ENCODE results near the gene ZNF808. TPM values are rescaled to one million over a fixed set of nuclear protein-coding genes. Genes with fewer than 3 reads are reported as not detected.
A peak's percentile ranks its signal among the peaks of the same experiment; 100 is the strongest.
"Not testable (repeated sequence)": the region's sequence is repeated elsewhere in the genome, so short reads cannot be mapped to it uniquely, and the experiment has no call there.

ZNF808 gene
- total and polyA plus RNA-seq, 2 donors from 2014 or later = 3.4 to 35.8 TPM

DNA sequence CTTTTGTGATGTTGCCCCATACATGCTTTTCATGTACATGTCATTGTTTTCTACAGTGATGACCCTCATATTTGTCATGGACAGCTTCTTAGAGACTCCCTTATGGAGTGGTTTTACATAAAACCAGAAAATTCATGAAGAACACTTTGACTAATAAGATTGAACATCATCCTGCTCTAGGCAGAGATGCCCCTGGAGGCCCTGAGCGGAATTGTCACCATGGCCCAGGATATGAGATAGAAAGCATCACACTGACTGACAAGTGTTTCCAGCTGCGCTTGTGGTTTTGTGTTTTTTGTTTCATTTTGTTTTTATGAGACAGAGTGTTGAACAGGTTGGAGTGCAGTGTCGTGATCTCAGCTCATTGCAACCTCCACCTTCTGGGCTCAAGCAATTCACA, 64.8 kb downstream of the ZNF808 start:
- Histone ChIP-seq H3K27me3 (ENCODE audit: control insufficient read depth, insufficient read depth, low read length) (no peaks in the 10 kb centered on the region), H3K4me1 (ENCODE audit: control insufficient read depth in 2 of 3, insufficient read depth in 2 of 3, low read depth in 1 of 3, low read length in 3 of 3) (no peaks in the 10 kb centered on the region), H3K27ac (ENCODE audit: low read depth in 2 of 2, low read length in 2 of 2) (no peak overlapping the region), H3K4me3 (ENCODE audit: low read length in 3 of 3) (no peak overlapping the region), H3K9ac (ENCODE audit: low read length in 3 of 3) (no peak overlapping the region), H3K36me3 (ENCODE audit: control insufficient read depth in 2 of 3, insufficient read depth in 3 of 3, low read length in 3 of 3) (peaks cover 2 to 23% (median 12%) of the 10 kb centered on the region in 3 donors), H3K9me3 (ENCODE audit: control insufficient read depth in 2 of 3, insufficient read depth in 1 of 3, low read length in 3 of 3) (no peaks in the 10 kb centered on the region)
- TF ChIP-seq, protein P1, sequence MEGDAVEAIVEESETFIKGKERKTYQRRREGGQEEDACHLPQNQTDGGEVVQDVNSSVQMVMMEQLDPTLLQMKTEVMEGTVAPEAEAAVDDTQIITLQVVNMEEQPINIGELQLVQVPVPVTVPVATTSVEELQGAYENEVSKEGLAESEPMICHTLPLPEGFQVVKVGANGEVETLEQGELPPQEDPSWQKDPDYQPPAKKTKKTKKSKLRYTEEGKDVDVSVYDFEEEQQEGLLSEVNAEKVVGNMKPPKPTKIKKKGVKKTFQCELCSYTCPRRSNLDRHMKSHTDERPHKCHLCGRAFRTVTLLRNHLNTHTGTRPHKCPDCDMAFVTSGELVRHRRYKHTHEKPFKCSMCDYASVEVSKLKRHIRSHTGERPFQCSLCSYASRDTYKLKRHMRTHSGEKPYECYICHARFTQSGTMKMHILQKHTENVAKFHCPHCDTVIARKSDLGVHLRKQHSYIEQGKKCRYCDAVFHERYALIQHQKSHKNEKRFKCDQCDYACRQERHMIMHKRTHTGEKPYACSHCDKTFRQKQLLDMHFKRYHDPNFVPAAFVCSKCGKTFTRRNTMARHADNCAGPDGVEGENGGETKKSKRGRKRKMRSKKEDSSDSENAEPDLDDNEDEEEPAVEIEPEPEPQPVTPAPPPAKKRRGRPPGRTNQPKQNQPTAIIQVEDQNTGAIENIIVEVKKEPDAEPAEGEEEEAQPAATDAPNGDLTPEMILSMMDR (IDR thresholded peaks at IDR 0.05; ENCODE audit: borderline replicate concordance, extremely low read depth, insufficient read depth) = no peak
- FAIRE-seq (no peak), DNase-seq (no peak)
- intact Hi-C loops (cut with DNase I) = no loop called here

DNA sequence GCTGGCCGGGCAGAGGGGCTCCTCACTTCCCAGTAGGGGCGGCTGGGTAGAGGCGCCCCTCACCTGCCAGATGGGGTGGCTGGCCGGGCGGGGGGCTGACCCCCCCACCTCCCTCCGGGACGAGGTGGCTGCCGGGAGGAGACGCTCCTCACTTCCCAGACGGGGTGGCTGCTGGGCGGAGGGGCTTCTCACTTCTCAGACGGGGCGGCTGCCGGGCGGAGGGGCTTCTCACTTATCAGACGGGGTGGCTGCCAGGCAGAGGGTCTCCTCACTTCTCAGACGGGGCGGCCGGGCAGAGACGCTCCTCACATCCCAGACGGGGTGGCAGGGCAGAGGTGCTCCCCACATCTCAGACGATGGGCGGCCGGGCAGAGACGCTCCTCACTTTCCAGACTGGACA, 66.0 kb downstream of the ZNF808 start:
- FAIRE-seq; H3K27ac ChIP-seq (ENCODE audit: low read depth in 2 of 2, low read length in 2 of 2); H3K9ac ChIP-seq (ENCODE audit: low read length in 3 of 3); H3K4me3 ChIP-seq (ENCODE audit: low read length in 3 of 3); H3K9me3 ChIP-seq (ENCODE audit: control insufficient read depth in 2 of 3, insufficient read depth in 1 of 3, low read length in 3 of 3); DNase-seq; H3K27me3 ChIP-seq (ENCODE audit: control insufficient read depth, insufficient read depth, low read length); H3K4me1 ChIP-seq (ENCODE audit: control insufficient read depth in 2 of 3, insufficient read depth in 2 of 3, low read depth in 1 of 3, low read length in 3 of 3); intact Hi-C loops (cut with DNase I): not testable (repeated sequence)
- H3K36me3 ChIP-seq (ENCODE audit: control insufficient read depth in 2 of 3, insufficient read depth in 3 of 3, low read length in 3 of 3) = peaks cover 2 to 23% (median 12%) of the 10 kb centered on the region in 3 donors

DNA sequence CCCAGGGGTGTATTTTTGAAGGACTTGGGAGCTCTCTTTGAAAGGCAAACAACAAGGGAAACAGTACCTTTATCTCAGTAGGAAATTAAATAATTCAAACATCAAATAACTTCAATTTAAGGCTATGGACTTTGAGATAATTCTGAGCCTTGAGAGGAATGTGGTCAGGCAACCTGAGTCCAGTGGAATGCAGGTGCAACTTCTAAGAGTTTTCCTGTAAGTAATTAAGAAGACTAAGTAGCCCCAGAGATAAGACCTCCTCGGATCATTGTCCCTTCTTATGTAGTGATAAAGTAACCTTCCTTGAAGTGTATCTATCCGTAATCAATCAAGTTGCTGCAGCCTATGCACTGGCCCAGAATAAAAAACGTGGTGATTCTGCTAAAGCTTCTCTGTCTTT, 71.8 kb downstream of the ZNF808 start:
- no peaks in the 10 kb centered on the region for H3K27me3 ChIP-seq (ENCODE audit: control insufficient read depth, insufficient read depth, low read length)
- H3K27ac ChIP-seq (ENCODE audit: low read depth in 2 of 2, low read length in 2 of 2) = no peak overlapping the region
- H3K36me3 ChIP-seq (ENCODE audit: control insufficient read depth in 2 of 3, insufficient read depth in 3 of 3, low read length in 3 of 3) = peaks cover 2 to 16% (median 9%) of the 10 kb centered on the region in 3 donors
- no peaks in the 10 kb centered on the region for H3K4me1 ChIP-seq (ENCODE audit: control insufficient read depth in 2 of 3, insufficient read depth in 2 of 3, low read depth in 1 of 3, low read length in 3 of 3)
- H3K9me3 ChIP-seq (ENCODE audit: control insufficient read depth in 2 of 3, insufficient read depth in 1 of 3, low read length in 3 of 3) = no peaks in the 10 kb centered on the region
- FAIRE-seq = no peak
- TF ChIP-seq, protein P1 (IDR thresholded peaks at IDR 0.05; ENCODE audit: borderline replicate concordance, extremely low read depth, insufficient read depth) = no peak
- no peak overlapping the region for H3K4me3 ChIP-seq (ENCODE audit: low read length in 3 of 3)
- H3K9ac ChIP-seq (ENCODE audit: low read length in 3 of 3) = no peak overlapping the region
- intact Hi-C loops (cut with DNase I) = no loop called here
- DNase-seq = peak in 2 of 5 donors; percentile 23 to 32

DNA sequence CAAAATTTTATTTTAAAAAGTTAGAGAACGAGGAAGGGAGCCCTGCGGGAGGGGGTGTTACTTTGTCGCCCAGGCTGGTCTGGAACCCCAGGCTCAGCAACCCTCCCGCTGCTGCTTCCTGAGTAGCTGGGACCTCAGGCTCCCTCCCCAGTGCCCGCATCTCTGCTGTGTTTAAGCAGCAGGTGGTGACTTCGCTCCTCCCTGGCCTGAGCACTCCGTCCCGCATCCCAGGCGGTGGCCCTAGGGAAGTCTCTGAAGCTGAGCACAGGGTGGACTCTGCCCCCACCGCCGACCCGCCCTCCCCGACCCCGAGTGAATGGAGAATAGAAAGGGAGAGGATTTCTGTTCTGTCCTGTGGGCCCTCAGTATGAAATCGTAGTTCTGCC, 73.2 kb downstream of the ZNF808 start:
- H3K9me3 ChIP-seq (ENCODE audit: control insufficient read depth in 2 of 3, insufficient read depth in 1 of 3, low read length in 3 of 3) = no peaks in the 10 kb centered on the region
- H3K9ac ChIP-seq (ENCODE audit: low read length in 3 of 3) = peak overlapping the region; percentile 24 to 51 (median 39)
- H3K4me1 ChIP-seq (ENCODE audit: control insufficient read depth in 2 of 3, insufficient read depth in 2 of 3, low read depth in 1 of 3, low read length in 3 of 3) = no peaks in the 10 kb centered on the region
- H3K27me3 ChIP-seq (ENCODE audit: control insufficient read depth, insufficient read depth, low read length) = no peaks in the 10 kb centered on the region
- peak overlapping the region; percentile 68 to 90 (median 79) for H3K4me3 ChIP-seq (ENCODE audit: low read length in 3 of 3)
- peak overlapping the region; percentile 57 to 69 for H3K27ac ChIP-seq (ENCODE audit: low read depth in 2 of 2, low read length in 2 of 2)
- TF ChIP-seq, protein P1 (IDR thresholded peaks at IDR 0.05; ENCODE audit: borderline replicate concordance, extremely low read depth, insufficient read depth) = no peak
- FAIRE-seq (no peak), DNase-seq (peak in 1 of 5 donors; percentile 74)
- peaks cover 2 to 18% (median 9%) of the 10 kb centered on the region in 3 donors for H3K36me3 ChIP-seq (ENCODE audit: control insufficient read depth in 2 of 3, insufficient read depth in 3 of 3, low read length in 3 of 3)
- intact Hi-C loops (cut with DNase I) = no loop called here

Measured in kidney (tissue), 14 donors.